ENCODE measurements around the gene C1GALT1.
"Not testable (repeated sequence)": the region's sequence is repeated elsewhere in the genome, so short reads cannot be mapped to it uniquely, and the experiment has no call there.

The C1GALT1 gene

GRCh38 chr7:7182156-7183060, at the start of gene C1GALT1:
Gene C1GALT1, plus strand, starts transcription at chr7:7182544. Its CDS starts 51,776 bp downstream, at chr7:7234320.
- peak; percentile 83 for DNase-seq

- DNase-seq, result no peak
Observed at GRCh38 chr7:7134046-7134445, 48.3 kb upstream of the C1GALT1 start.

- no peak for DNase-seq
Observed at GRCh38 chr7:7135074-7135473, 47.3 kb upstream of the C1GALT1 start.

- not testable (repeated sequence) for DNase-seq
Observed at GRCh38 chr7:7135924-7136323, 46.4 kb upstream of the C1GALT1 start.

GRCh38 chr7:7136466-7137381, 45.6 kb upstream of the C1GALT1 start:
- no peak for DNase-seq

- DNase-seq, result no peak
Observed at GRCh38 chr7:7138897-7139296, 43.4 kb upstream of the C1GALT1 start.

- not testable (repeated sequence) for DNase-seq
Observed at GRCh38 chr7:7143404-7143803, 38.9 kb upstream of the C1GALT1 start.

GRCh38 chr7:7145151-7145550, 37.2 kb upstream of the C1GALT1 start:
- not testable (repeated sequence) for DNase-seq

GRCh38 chr7:7146837-7147236, 35.5 kb upstream of the C1GALT1 start:
- no peak for DNase-seq

- DNase-seq, result no peak
Observed at GRCh38 chr7:7148798-7149481, 33.4 kb upstream of the C1GALT1 start.

- DNase-seq, result no peak
Observed at GRCh38 chr7:7151285-7151684, 31.1 kb upstream of the C1GALT1 start.

GRCh38 chr7:7151865-7152264, 30.5 kb upstream of the C1GALT1 start:
- no peak for DNase-seq

GRCh38 chr7:7152315-7152714, 30.0 kb upstream of the C1GALT1 start:
- no peak for DNase-seq

- not testable (repeated sequence) for DNase-seq
Observed at GRCh38 chr7:7154355-7154754, 28.0 kb upstream of the C1GALT1 start.

GRCh38 chr7:7156663-7157062, 25.7 kb upstream of the C1GALT1 start:
- DNase-seq, result no peak

GRCh38 chr7:7157177-7157886, 25.0 kb upstream of the C1GALT1 start:
- DNase-seq, result no peak

- DNase-seq, result no peak
Observed at GRCh38 chr7:7157887-7158271, 24.5 kb upstream of the C1GALT1 start.

- DNase-seq, result no peak
Observed at GRCh38 chr7:7159063-7159658, 23.2 kb upstream of the C1GALT1 start.

GRCh38 chr7:7164591-7164990, 17.8 kb upstream of the C1GALT1 start:
- DNase-seq, result no peak

- DNase-seq, result no peak
Observed at GRCh38 chr7:7165372-7165771, 17.0 kb upstream of the C1GALT1 start.

GRCh38 chr7:7166318-7166717, 16.0 kb upstream of the C1GALT1 start:
- no peak for DNase-seq

- DNase-seq, result no peak
Observed at GRCh38 chr7:7169296-7169695, 13.0 kb upstream of the C1GALT1 start.

All from NCI-H524 treated with DMSO at 0.1 percent for 48 hours (cell line).